Measurements from ENCODE around the gene HMX2.

GRCh38 chr10:123142701-123143161 is 5.2 kb upstream of the HMX2 start:
- no peak for TF ChIP-seq CTCF (optimal IDR thresholded peaks at IDR 0.05 in 1 of 3, IDR thresholded peaks at IDR 0.05 in 1 of 3, conservative IDR thresholded peaks at IDR 0.05 in 1 of 3; ENCODE audit: extremely low read depth in 1 of 3, insufficient read depth in 2 of 3, low read length in 3 of 3)
- TF ChIP-seq EZH2 (IDR thresholded peaks at IDR 0.05; ENCODE audit: low read length): no peak
